WTC11 (cell line): ENCODE measurements around the gene COX19. TPM values are rescaled to one million over a fixed set of nuclear protein-coding genes. Genes with fewer than 3 reads are reported as not detected.

ENCODE experiments used
- ATAC-seq: fragments of 200-7000 bp; cut with Tn5 transposase; 2 replicates; pipeline ENCODE4 v1.10.0; 2021; ENCODE audit warnings: mild to moderate bottlenecking, moderate library complexity
- CTCF ChIA-PET: fragments of 300-600 bp; sonication (Branson Sonifier 250); formaldehyde crosslinking; loops from one replicate; lab custom pipeline; 2021; ENCODE audit warnings: antibody characterized with exemption; lab: Charles Lee
- POLR2A ChIA-PET: fragments of 350-600 bp; sonication (Branson Sonifier 250); formaldehyde crosslinking; loops from one replicate; lab custom pipeline; 2021; ENCODE audit warnings: antibody characterized with exemption; lab: Charles Lee
- DNase-seq: peaks from one replicate; pipeline ENCODE4 v3.0.0; 2021; ENCODE audit warnings: low spot score
- H3K27ac Mint-ChIP-seq: 2 replicates; pipeline ENCODE4 v1.8.0; 2021; ENCODE audit warnings: mixed read lengths
- H3K27me3 Mint-ChIP-seq: 2 replicates; pipeline ENCODE4 v1.8.0; 2021; ENCODE audit warnings: low read depth, mild to moderate bottlenecking, moderate library complexity, mixed read lengths
- H3K36me3 Mint-ChIP-seq: 2 replicates; pipeline ENCODE4 v1.8.0; 2021; ENCODE audit warnings: mixed read lengths
- H3K4me1 Mint-ChIP-seq: 2 replicates; pipeline ENCODE4 v1.8.0; 2022; ENCODE audit warnings: mixed read lengths
- H3K4me3 Mint-ChIP-seq: 2 replicates; pipeline ENCODE4 v1.8.0; 2021; ENCODE audit warnings: mild to moderate bottlenecking, moderate library complexity, mixed read lengths
- H3K9me3 Mint-ChIP-seq: 2 replicates; pipeline ENCODE4 v1.8.0; 2021; ENCODE audit warnings: mixed read lengths
- AFF4 ChIP-seq: sonication (generic); formaldehyde crosslinking; IDR thresholded peaks from 2 replicates; pipeline ENCODE4 v1.8.1; 2023; ENCODE audit warnings: mild to moderate bottlenecking, missing genetic modification reagents, borderline replicate concordance
- CREM ChIP-seq: sonication (generic); formaldehyde crosslinking; IDR thresholded peaks from 2 replicates; pipeline ENCODE4 v1.8.1; 2022; ENCODE audit warnings: mild to moderate bottlenecking, missing genetic modification reagents, moderate library complexity
- GTF2I ChIP-seq: fragments of 250-450 bp; sonication (Bioruptor Pico); conservative IDR thresholded peaks from 2 replicates; pipeline ENCODE4 v1.4.0; 2021; ENCODE audit warnings: mild to moderate bottlenecking
- JAZF1 ChIP-seq: fragments of 250-450 bp; sonication (Bioruptor Pico); IDR thresholded peaks from 2 replicates; pipeline ENCODE4 v1.9.0; 2021; ENCODE audit warnings: moderate library complexity, mild to moderate bottlenecking, inconsistent platforms
- MYBL2 ChIP-seq: sonication (generic); formaldehyde crosslinking; IDR thresholded peaks from 2 replicates; pipeline ENCODE4 v1.8.1; 2023; ENCODE audit warnings: mild to moderate bottlenecking, moderate library complexity, missing genetic modification reagents
- NFE2L1 ChIP-seq: sonication (generic); formaldehyde crosslinking; IDR thresholded peaks from 2 replicates; pipeline ENCODE4 v1.8.1; 2023; ENCODE audit warnings: missing genetic modification reagents
- NFYB ChIP-seq: sonication (generic); formaldehyde crosslinking; conservative IDR thresholded peaks from 2 replicates; pipeline ENCODE4 v1.8.0; 2022; ENCODE audit warnings: low read depth, missing genetic modification reagents
- NR1H2 ChIP-seq: sonication (generic); formaldehyde crosslinking; IDR thresholded peaks from 2 replicates; pipeline ENCODE4 v1.9.0; 2021; ENCODE audit warnings: mild to moderate bottlenecking, moderate library complexity, missing genetic modification reagents
- OVOL2 ChIP-seq: fragments of 250-450 bp; sonication (Bioruptor Pico); IDR thresholded peaks from 2 replicates; pipeline ENCODE4 v1.9.0; 2021; ENCODE audit warnings: mild to moderate bottlenecking, borderline replicate concordance
- SP1 ChIP-seq: sonication (generic); formaldehyde crosslinking; conservative IDR thresholded peaks from 2 replicates; pipeline ENCODE4 v1.8.1; 2022; ENCODE audit warnings: missing genetic modification reagents
- TCF7 ChIP-seq: sonication (generic); formaldehyde crosslinking; IDR thresholded peaks from 2 replicates; pipeline ENCODE4 v1.8.0; 2022; ENCODE audit warnings: mild to moderate bottlenecking, low read depth, missing genetic modification reagents, moderate library complexity
- TP53 ChIP-seq: sonication (generic); formaldehyde crosslinking; IDR thresholded peaks from 2 replicates; pipeline ENCODE4 v1.8.1; 2023; ENCODE audit warnings: mild to moderate bottlenecking, missing genetic modification reagents
- ZBTB21 ChIP-seq: sonication (generic); formaldehyde crosslinking; IDR thresholded peaks from 2 replicates; pipeline ENCODE4 v1.8.1; 2023; ENCODE audit warnings: mild to moderate bottlenecking, missing genetic modification reagents, borderline replicate concordance
- ZMAT4 ChIP-seq: fragments of 250-450 bp; sonication (Bioruptor Pico); IDR thresholded peaks from 2 replicates; pipeline ENCODE4 v1.9.0; 2021; ENCODE audit warnings: mild to moderate bottlenecking
- ZNF232 ChIP-seq: sonication (generic); formaldehyde crosslinking; IDR thresholded peaks from 2 replicates; pipeline ENCODE4 v1.8.0; 2022; ENCODE audit warnings: mild to moderate bottlenecking, missing genetic modification reagents
- total RNA-seq: library from RNA; stranded (reverse); gene quantifications from 3 replicates; pipeline ENCODE4 v1.2.3, GENCODE V29; 2021
- TF ChIP-seq, protein P1 (sequence below): sonication (generic); formaldehyde crosslinking; IDR thresholded peaks from 2 replicates; pipeline ENCODE4 v1.8.1; 2023; ENCODE audit warnings: mild to moderate bottlenecking, missing genetic modification reagents
- TF ChIP-seq, protein P2 (sequence below): sonication (generic); formaldehyde crosslinking; IDR thresholded peaks from 2 replicates; pipeline ENCODE4 v1.8.1; 2022; ENCODE audit warnings: missing genetic modification reagents, borderline replicate concordance

The COX19 gene
- total RNA-seq, 1 experiment from 2014 or later, result 13.2 TPM

DNA sequence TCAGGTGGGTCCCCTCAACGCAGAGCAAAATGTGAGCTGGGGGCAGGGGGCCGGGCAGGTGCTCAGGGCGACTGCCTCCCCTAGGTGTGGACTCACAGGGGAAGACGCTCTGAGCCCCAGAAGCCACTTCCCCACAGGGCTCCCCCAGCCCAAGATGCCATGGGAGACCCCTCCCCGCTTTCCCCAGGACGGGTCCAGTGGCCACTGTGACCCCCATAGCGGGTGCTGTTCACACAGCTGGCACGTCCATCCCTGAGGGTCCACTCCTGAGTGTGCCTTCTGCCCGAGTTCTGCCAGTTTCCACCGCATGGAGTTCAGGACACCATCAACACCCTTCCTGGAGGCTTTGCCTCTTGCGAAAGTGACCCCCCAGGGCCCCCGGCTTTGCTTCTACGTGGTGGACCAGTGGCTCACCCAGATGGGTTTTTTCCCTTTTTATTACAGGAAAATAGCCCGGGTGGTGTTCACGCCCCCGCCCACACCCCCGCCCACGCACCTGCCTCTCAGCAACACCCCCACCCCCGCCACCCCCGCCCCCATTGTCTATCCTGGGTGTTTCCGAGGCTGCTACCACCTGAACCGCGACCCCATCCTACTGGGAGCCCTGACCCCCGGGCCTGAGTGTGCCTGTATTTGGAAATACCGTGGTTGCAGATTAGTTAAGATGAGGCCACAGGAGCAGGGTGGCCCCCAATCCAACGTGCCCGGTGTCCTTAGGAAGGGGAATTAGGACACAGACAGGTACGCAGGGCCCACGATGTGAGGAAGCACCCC lies 52.8 kb downstream of the COX19 start:
- H3K27me3 Mint-ChIP-seq, result no peaks in the 10 kb centered on the region
- H3K36me3 Mint-ChIP-seq, result no peaks in the 10 kb centered on the region
- no peak for TF ChIP-seq ZMAT4 (CRISPR knock-in tag)
- TF ChIP-seq AFF4 (CRISPR knock-in tag), result no peak
- TF ChIP-seq TCF7 (CRISPR knock-in tag), result no peak
- no peak for TF ChIP-seq GTF2I
- TF ChIP-seq, protein P1, sequence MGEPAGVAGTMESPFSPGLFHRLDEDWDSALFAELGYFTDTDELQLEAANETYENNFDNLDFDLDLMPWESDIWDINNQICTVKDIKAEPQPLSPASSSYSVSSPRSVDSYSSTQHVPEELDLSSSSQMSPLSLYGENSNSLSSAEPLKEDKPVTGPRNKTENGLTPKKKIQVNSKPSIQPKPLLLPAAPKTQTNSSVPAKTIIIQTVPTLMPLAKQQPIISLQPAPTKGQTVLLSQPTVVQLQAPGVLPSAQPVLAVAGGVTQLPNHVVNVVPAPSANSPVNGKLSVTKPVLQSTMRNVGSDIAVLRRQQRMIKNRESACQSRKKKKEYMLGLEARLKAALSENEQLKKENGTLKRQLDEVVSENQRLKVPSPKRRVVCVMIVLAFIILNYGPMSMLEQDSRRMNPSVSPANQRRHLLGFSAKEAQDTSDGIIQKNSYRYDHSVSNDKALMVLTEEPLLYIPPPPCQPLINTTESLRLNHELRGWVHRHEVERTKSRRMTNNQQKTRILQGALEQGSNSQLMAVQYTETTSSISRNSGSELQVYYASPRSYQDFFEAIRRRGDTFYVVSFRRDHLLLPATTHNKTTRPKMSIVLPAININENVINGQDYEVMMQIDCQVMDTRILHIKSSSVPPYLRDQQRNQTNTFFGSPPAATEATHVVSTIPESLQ, result no peak
- TF ChIP-seq OVOL2 (CRISPR knock-in tag), result no peak
- no peak for TF ChIP-seq SP1 (CRISPR knock-in tag)
- TF ChIP-seq ZNF232 (CRISPR knock-in tag), result no peak
- TF ChIP-seq MYBL2 (CRISPR knock-in tag), result no peak
- TF ChIP-seq JAZF1 (CRISPR knock-in tag), result no peak
- no peak for TF ChIP-seq CREM
- no peak for TF ChIP-seq NR1H2 (CRISPR knock-in tag)
- TF ChIP-seq, all 79 proteins: peak for 0
- Mint-ChIP-seq H3K27ac (no peak overlapping the region), H3K4me1 (no peaks in the 10 kb centered on the region), H3K9me3 (no peaks in the 10 kb centered on the region), H3K4me3 (no peak overlapping the region)
- DNase-seq (peak; percentile 5), ATAC-seq (no peak)
- CTCF ChIA-PET, result interaction anchor here (0.8 to 1.1 kb wide), 3 partner anchors 14 to 143 kb away, joined by 3 to 4 read pairs (median 3); no protein-coding TSS in a partner anchor
- POLR2A ChIA-PET, result no interaction called here

DNA sequence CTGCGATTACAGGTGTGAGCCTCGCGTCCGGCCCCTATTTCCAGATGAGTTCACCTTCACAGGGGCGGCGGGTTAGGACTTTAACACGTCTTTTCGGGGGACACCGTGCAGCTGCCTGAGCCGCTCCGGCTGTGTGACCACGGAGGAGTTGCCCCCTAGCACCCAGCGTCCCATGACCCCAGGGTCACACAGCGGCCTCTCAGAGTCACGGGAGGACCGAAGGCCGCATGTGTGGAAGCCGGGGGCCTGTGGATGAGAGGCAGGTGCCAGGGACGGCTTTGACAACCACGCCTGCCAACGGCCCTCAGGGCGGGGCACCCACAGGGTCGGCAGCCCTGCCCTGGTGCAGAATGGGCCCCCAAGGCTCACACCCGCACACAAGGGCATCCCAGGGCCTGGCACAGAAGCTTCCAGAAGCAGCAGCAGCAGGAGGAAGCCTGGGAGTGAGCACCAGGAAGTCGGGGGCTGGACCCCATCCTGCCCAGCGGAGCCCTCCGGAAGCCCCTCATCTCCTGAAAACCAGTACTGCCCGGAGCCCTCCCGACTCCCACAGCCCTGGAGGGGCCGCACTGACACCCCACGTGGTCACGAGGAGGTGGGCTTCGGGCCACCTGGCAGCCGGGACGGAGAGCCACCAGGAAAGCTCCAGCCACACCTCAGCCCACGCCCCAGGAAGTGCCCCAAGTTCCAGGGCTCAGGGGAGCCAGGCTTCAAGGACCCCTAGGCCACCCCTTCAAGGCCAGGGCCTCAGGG lies 53.6 kb downstream of the COX19 start:
- H3K36me3 Mint-ChIP-seq, result no peaks in the 10 kb centered on the region
- no peak for TF ChIP-seq TP53 (CRISPR knock-in tag)
- TF ChIP-seq, all 79 proteins: peak for 0
- Mint-ChIP-seq H3K4me1 (no peaks in the 10 kb centered on the region), H3K9me3 (no peaks in the 10 kb centered on the region), H3K27ac (no peak overlapping the region), H3K4me3 (no peak overlapping the region), H3K27me3 (no peaks in the 10 kb centered on the region)
- ChIA-PET POLR2A (no interaction called here), CTCF (no interaction called here)
- ATAC-seq, result no peak
- peak; percentile 5 for DNase-seq

DNA sequence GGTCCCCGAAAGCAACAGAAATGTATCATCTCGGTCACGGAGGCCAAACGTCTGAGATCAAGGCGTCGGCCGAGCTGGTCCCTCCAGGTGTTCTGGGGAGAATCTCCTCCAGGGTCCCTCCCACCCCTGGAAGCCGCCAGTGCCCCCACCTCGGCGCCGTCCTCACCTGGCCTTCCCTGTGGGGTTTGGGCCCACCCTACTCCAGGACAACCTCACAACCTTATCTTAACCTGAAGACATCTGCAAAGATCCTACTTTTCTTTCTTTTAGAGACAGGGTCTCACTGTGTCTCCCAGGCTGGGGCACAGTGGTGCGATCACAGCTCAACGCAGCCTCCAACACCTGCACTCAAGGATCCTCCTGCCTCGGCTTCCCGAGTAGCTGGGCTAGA lies 54.3 kb downstream of the COX19 start:
- no peak for ATAC-seq
- no peaks in the 10 kb centered on the region for H3K4me1 Mint-ChIP-seq
- no peak overlapping the region for H3K27ac Mint-ChIP-seq
- H3K4me3 Mint-ChIP-seq, result no peak overlapping the region
- CTCF ChIA-PET, result interaction anchor here (0.6 kb wide), 1 partner anchor 112 kb away, joined by 7 read pairs; no protein-coding TSS in a partner anchor
- POLR2A ChIA-PET, result no interaction called here
- no peaks in the 10 kb centered on the region for H3K9me3 Mint-ChIP-seq
- H3K27me3 Mint-ChIP-seq, result no peaks in the 10 kb centered on the region
- no peaks in the 10 kb centered on the region for H3K36me3 Mint-ChIP-seq
- DNase-seq, result peak; percentile 4
- TF ChIP-seq NFYB (CRISPR knock-in tag) (no peak), ZBTB21 (CRISPR knock-in tag) (no peak), JAZF1 (CRISPR knock-in tag) (no peak), AFF4 (CRISPR knock-in tag) (no peak), OVOL2 (CRISPR knock-in tag) (no peak), NFE2L1 (CRISPR knock-in tag) (no peak)
- TF ChIP-seq, protein P2, sequence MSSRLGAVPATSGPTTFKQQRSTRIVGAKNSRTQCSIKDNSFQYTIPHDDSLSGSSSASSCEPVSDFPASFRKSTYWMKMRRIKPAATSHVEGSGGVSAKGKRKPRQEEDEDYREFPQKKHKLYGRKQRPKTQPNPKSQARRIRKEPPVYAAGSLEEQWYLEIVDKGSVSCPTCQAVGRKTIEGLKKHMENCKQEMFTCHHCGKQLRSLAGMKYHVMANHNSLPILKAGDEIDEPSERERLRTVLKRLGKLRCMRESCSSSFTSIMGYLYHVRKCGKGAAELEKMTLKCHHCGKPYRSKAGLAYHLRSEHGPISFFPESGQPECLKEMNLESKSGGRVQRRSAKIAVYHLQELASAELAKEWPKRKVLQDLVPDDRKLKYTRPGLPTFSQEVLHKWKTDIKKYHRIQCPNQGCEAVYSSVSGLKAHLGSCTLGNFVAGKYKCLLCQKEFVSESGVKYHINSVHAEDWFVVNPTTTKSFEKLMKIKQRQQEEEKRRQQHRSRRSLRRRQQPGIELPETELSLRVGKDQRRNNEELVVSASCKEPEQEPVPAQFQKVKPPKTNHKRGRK, result no peak
